B cell (primary cell): ENCODE data around the gene GBX1.

Experiments used
- CTCF ChIP-seq: fragments of 200-600 bp; IDR thresholded peaks from one replicate; pipeline ENCODE4 v1.8.0; 2022; ENCODE audit warnings: antibody characterized with exemption, mild to moderate bottlenecking
- EZH2 ChIP-seq: IDR thresholded peaks from 2 replicates; pipeline ENCODE4 v1.6.1; 2012; ENCODE audit warnings: borderline replicate concordance, low read depth, mild to moderate bottlenecking, moderate library complexity, low read length; ENCODE audit not compliant: insufficient read depth, poor library complexity, severe bottlenecking

DNA sequence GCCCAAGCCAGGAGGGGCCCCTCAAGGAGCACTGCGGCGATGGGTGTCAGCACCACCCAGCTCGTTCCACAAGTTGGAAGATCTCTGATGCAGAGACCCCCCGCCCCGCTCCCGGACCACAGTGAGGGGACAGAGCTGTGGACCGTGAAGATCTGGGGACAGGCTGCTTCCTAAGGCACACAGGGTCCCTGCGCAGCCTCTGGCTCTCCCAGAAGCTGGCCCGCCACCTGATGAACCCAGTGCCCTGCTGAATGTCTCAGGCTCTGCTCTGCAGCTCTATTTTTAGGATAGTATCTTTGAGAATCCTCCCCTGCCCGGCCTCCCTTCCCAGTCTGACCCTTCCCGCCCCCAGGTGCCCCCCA lies 29.7 kb downstream of the GBX1 start:
- no peak for TF ChIP-seq CTCF
- TF ChIP-seq EZH2, result no peak
